GM12865 (cell line): Measurements from ENCODE around the gene METTL16.

ENCODE experiments used
- DNase-seq: peaks from one replicate; pipeline ENCODE4 v3.0.0; 2010; ENCODE audit warnings: low read depth
- H3K4me3 ChIP-seq: 2 replicates; pipeline ENCODE4 v1.5.1; 2011; ENCODE audit warnings: mild to moderate bottlenecking, low read depth, low read length, control low read depth
- CTCF ChIP-seq: IDR thresholded peaks from 2 replicates; pipeline ENCODE4 v1.5.1; 2011; ENCODE audit warnings: low read length, control low read depth, low read depth, inconsistent platforms; ENCODE audit not compliant: insufficient read depth; ENCODE audit errors: missing control alignments

METTL16 gene

GRCh38 chr17:2482218-2482617, 29.5 kb downstream of the METTL16 start:
- DNase-seq = no peak
- no peak overlapping the region for H3K4me3 ChIP-seq
- no peak for TF ChIP-seq CTCF

GRCh38 chr17:2481760-2482159, 29.9 kb downstream of the METTL16 start:
- no peak for DNase-seq
- no peak overlapping the region for H3K4me3 ChIP-seq
- no peak for TF ChIP-seq CTCF

DNA sequence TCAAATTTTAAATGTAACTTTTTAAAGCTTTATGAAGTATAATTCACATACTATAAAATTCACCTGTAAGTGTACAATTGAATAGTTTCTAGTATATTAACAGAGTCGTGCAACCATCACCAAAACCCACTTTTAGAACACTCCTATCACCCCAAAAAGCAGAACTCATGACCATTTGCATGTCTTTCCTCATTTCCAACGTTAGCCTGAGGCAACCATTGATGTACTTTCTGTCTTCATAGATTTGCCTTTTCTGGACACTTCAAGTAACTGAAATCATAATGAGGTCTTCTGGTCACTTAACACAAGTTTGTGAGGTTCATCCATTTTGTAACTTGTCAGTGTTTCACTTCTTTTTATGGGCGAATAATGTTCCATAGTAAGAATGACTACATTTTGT, 33.2 kb downstream of the METTL16 start:
- H3K4me3 ChIP-seq = no peak overlapping the region
- no peak for TF ChIP-seq CTCF
- no peak for DNase-seq

GRCh38 chr17:2475056-2475455, 36.6 kb downstream of the METTL16 start:
- TF ChIP-seq CTCF = no peak
- no peak overlapping the region for H3K4me3 ChIP-seq

DNA sequence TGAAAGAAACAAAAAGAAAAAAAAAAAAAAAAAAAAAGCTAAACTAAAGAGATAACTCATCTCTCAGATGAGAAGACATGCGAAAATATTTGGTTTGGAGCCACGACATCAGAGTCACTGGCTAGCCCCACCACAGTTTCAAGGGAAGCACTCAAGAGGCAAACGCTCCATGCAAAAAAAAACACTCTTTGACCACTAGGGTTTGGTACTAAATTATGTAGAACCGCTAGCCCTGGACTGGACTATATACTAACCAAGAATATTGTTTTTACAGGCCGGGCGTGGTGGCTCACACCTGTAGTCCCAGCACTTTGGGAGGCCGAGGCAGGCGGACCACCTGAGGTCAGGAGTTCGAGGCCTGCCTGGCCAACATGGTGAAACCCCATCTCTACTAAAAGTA, 37.3 kb downstream of the METTL16 start:
- no peak for DNase-seq
- no peak for TF ChIP-seq CTCF
- H3K4me3 ChIP-seq = no peak overlapping the region

More at GRCh38 chr17:2475056-2475455, 36.6 kb downstream of the METTL16 start:
- DNase-seq = no peak

DNA sequence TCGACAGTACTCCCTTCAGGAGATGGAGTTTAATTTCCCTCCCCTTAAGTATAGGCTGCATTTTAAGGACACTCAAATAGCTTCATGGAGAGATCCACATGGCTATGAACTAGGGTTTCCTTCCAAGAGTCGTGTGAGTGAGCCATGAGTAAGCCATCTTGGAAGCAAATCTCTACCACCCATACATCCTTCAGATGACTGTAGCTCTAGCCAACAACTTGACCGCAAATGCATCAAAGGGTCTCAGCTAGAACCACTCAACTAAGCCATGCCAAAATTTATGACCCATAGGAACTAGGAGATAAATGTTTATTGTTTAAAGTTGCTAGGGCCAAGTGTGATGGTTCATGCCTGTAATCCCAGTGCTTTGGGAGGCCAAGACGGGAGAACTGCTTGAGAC, 43.4 kb downstream of the METTL16 start:
- no peak for DNase-seq
- no peak overlapping the region for H3K4me3 ChIP-seq
- no peak for TF ChIP-seq CTCF

DNA sequence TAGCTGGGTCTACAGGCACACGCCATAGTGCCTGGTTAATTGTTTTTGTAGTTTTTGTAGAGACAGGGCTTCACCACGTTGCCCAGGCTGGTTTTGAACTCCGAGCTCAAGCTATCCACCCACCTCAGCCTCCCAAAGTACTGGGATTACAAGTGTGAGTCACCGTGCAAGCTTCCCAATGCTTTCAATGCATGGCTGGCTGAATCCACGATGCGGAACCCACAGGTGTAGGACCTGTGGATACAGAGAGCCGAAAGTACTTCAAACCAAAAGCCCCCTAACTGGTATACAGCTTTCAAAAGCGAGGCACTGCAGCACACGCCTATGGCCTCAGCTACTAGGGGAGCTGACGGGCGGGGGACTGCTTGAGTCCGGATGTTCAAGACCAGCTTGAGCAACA, 44.8 kb downstream of the METTL16 start:
- no peak overlapping the region for H3K4me3 ChIP-seq
- TF ChIP-seq CTCF = no peak
- DNase-seq = no peak
